ENCODE results near the gene SSX1.
"Not testable (repeated sequence)": the region's sequence is repeated elsewhere in the genome, so short reads cannot be mapped to it uniquely, and the experiment has no call there.

SSX1 gene

GRCh38 chrX:48255062-48255796 lies at the start of gene SSX1:
Gene SSX1, plus strand, starts transcription at chrX:48255392. Its CDS starts 1,850 bp downstream, at chrX:48257242.
- in situ Hi-C loops (cut with HindIII; ENCODE audit: low sequenced_read_pairs), result not testable (repeated sequence)

- in situ Hi-C loops (cut with HindIII; ENCODE audit: low sequenced_read_pairs), result not testable (repeated sequence)
Measured at GRCh38 chrX:48214341-48214740, 40.9 kb upstream of the SSX1 start.

- in situ Hi-C loops (cut with HindIII; ENCODE audit: low sequenced_read_pairs), result not testable (repeated sequence)
Measured at GRCh38 chrX:48224196-48224595, 31.0 kb upstream of the SSX1 start.

GRCh38 chrX:48252945-48253344 lies 2.2 kb upstream of the SSX1 start:
- in situ Hi-C loops (cut with HindIII; ENCODE audit: low sequenced_read_pairs), result not testable (repeated sequence)

GRCh38 chrX:48274365-48274764 lies 19.2 kb downstream of the SSX1 start:
- in situ Hi-C loops (cut with HindIII; ENCODE audit: low sequenced_read_pairs), result not testable (repeated sequence)

- in situ Hi-C loops (cut with HindIII; ENCODE audit: low sequenced_read_pairs), result no loop called here
Measured at GRCh38 chrX:48278958-48279357, 23.8 kb downstream of the SSX1 start.

- in situ Hi-C loops (cut with HindIII; ENCODE audit: low sequenced_read_pairs), result not testable (repeated sequence)
Measured at GRCh38 chrX:48280729-48281128, 25.5 kb downstream of the SSX1 start.

- in situ Hi-C loops (cut with HindIII; ENCODE audit: low sequenced_read_pairs), result no loop called here
Measured at GRCh38 chrX:48306175-48306574, 51.0 kb downstream of the SSX1 start.

- in situ Hi-C loops (cut with HindIII; ENCODE audit: low sequenced_read_pairs), result not testable (repeated sequence)
Measured at GRCh38 chrX:48313996-48314395, 58.8 kb downstream of the SSX1 start.
